ENCODE results near the gene ANAPC15. TPM values are rescaled to one million over a fixed set of nuclear protein-coding genes. Genes with fewer than 3 reads are reported as not detected.
"Not testable (repeated sequence)": the region's sequence is repeated elsewhere in the genome, so short reads cannot be mapped to it uniquely, and the experiment has no call there.

Gene ANAPC15
- total RNA-seq, 4 donors from 2014 or later, result 13.2 to 26.9 (median 22.8) TPM

DNA sequence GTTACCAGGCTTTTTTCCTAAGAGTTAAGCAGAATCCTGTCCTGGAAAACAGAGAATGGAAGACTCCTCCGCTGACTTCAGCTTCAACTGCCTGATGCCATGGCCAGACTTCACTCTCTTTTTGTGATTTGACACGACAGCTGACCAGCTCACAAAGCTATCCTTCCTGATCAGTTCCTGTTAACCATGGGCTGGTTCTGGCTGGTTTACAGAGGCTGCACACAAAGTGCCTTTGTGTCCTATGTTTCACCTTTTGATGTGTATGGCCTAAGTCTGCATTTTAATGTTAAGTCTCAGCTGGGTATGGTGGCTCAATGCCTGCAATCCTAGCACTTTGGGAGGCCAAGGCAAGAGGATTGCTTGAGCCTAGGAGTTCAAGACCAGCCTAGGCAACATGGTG, 34.1 kb upstream of the ANAPC15 start:
- DNase-seq (ENCODE audit: low spot score) (no peak), ATAC-seq (ENCODE audit: low FRiP score) (no peak)
- TF ChIP-seq, protein P1, sequence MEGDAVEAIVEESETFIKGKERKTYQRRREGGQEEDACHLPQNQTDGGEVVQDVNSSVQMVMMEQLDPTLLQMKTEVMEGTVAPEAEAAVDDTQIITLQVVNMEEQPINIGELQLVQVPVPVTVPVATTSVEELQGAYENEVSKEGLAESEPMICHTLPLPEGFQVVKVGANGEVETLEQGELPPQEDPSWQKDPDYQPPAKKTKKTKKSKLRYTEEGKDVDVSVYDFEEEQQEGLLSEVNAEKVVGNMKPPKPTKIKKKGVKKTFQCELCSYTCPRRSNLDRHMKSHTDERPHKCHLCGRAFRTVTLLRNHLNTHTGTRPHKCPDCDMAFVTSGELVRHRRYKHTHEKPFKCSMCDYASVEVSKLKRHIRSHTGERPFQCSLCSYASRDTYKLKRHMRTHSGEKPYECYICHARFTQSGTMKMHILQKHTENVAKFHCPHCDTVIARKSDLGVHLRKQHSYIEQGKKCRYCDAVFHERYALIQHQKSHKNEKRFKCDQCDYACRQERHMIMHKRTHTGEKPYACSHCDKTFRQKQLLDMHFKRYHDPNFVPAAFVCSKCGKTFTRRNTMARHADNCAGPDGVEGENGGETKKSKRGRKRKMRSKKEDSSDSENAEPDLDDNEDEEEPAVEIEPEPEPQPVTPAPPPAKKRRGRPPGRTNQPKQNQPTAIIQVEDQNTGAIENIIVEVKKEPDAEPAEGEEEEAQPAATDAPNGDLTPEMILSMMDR (IDR thresholded peaks at IDR 0.05), result no peak

GRCh38 chr11:72144807-72145565, 32.5 kb upstream of the ANAPC15 start:
- TF ChIP-seq, protein P1 (IDR thresholded peaks at IDR 0.05), result no peak
- ATAC-seq (ENCODE audit: low FRiP score), result no peak
- DNase-seq (ENCODE audit: low spot score), result no peak

GRCh38 chr11:72142543-72142942, 30.0 kb upstream of the ANAPC15 start:
- not testable (repeated sequence) for DNase-seq (ENCODE audit: low spot score); ATAC-seq (ENCODE audit: low FRiP score)

- DNase-seq (ENCODE audit: low spot score); ATAC-seq (ENCODE audit: low FRiP score): not testable (repeated sequence)
Observed at GRCh38 chr11:72142086-72142485, 29.6 kb upstream of the ANAPC15 start.

DNA sequence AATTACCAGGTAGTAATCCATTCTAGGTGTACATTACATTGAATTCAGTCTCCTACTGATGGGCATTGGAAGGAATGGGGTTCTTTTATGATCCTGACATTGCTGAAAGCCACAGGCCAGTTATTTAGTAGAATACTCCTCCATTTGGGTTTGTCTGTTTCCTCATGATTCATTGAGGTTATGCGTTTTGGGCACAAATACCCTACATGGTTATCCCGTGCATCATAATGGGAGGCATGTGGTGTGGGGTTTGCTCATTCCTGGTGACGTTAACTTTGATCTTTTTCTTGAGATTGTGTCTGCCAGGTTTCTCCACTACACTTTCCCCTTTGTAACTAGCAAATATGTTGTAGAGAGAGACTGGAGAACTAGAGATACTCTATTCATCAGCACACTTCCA, 28.6 kb upstream of the ANAPC15 start:
- TF ChIP-seq, protein P1 (IDR thresholded peaks at IDR 0.05), result no peak
- DNase-seq (ENCODE audit: low spot score) (no peak), ATAC-seq (ENCODE audit: low FRiP score) (no peak)

DNA sequence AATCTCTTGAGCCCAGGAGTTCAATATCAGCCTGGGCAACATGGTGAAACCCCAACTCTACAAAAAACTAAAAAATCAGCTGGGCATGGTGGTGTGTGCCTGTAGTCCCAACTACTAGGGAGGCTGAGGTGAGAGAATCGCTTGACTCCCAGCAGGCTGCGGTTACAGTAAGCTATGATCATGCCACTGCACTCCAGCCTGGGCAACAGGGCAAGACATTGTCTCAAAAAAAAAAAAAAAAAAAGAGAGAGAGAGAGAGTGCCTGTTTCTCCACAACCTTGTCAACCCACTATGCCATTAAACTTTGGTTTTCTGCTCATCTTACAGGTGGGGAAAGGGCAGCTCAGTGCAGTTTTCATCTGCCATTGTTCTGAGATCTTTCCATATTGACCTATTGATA, 28.2 kb upstream of the ANAPC15 start:
- ATAC-seq (ENCODE audit: low FRiP score), result no peak
- DNase-seq (ENCODE audit: low spot score), result no peak
- TF ChIP-seq, protein P1 (IDR thresholded peaks at IDR 0.05), result no peak

- TF ChIP-seq, protein P1 (IDR thresholded peaks at IDR 0.05), result no peak
- no peak for ATAC-seq (ENCODE audit: low FRiP score)
- no peak for DNase-seq (ENCODE audit: low spot score)
Observed at GRCh38 chr11:72139500-72139899, 27.0 kb upstream of the ANAPC15 start.

- no peak for DNase-seq (ENCODE audit: low spot score)
- no peak for ATAC-seq (ENCODE audit: low FRiP score)
- TF ChIP-seq, protein P1 (IDR thresholded peaks at IDR 0.05), result no peak
Observed at GRCh38 chr11:72138821-72139390, 26.4 kb upstream of the ANAPC15 start.

Data from omental fat pad (tissue), 4 donors.